ENCODE results near the gene TEAD1.
A peak's percentile ranks its signal among the peaks of the same experiment; 100 is the strongest.

TEAD1 gene

GRCh38 chr11:12673924-12674570 lies at the start of gene TEAD1:
TEAD1 (plus strand) TSS chr11:12674421.
- peak; percentile 94 for DNase-seq (ENCODE audit: low spot score)
- in situ Hi-C loops (cut with MboI; ENCODE audit: low sequenced_read_pairs, unreplicated experiment) = no loop called here
- TF ChIP-seq, protein P1, sequence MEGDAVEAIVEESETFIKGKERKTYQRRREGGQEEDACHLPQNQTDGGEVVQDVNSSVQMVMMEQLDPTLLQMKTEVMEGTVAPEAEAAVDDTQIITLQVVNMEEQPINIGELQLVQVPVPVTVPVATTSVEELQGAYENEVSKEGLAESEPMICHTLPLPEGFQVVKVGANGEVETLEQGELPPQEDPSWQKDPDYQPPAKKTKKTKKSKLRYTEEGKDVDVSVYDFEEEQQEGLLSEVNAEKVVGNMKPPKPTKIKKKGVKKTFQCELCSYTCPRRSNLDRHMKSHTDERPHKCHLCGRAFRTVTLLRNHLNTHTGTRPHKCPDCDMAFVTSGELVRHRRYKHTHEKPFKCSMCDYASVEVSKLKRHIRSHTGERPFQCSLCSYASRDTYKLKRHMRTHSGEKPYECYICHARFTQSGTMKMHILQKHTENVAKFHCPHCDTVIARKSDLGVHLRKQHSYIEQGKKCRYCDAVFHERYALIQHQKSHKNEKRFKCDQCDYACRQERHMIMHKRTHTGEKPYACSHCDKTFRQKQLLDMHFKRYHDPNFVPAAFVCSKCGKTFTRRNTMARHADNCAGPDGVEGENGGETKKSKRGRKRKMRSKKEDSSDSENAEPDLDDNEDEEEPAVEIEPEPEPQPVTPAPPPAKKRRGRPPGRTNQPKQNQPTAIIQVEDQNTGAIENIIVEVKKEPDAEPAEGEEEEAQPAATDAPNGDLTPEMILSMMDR (IDR thresholded peaks at IDR 0.05; ENCODE audit: borderline replicate concordance, control extremely low read depth, extremely low read depth, insufficient read depth, missing control alignments) = no peak

DNA sequence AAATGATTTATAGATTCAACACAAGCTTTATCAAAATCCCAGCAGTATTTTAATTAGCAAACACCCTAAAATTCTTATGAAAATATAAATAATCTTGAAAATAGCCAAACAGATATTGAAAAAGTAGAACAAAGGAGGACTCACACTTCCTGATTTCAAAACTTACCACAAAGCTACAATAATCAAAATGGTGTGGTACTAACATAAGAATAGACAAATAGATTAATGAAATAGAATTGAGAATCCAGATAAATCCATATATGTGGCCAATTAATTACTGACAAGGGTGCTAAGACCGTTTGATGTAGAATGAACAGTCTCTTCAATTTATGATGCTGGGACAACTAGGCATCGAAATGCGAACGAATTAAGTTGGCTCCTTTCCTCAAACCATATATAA lies 49.6 kb upstream of the TEAD1 start:
- no peak for DNase-seq (ENCODE audit: low spot score)
- in situ Hi-C loops (cut with MboI; ENCODE audit: low sequenced_read_pairs, unreplicated experiment) = no loop called here
- TF ChIP-seq, protein P1 (IDR thresholded peaks at IDR 0.05; ENCODE audit: borderline replicate concordance, control extremely low read depth, extremely low read depth, insufficient read depth, missing control alignments) = no peak

DNA sequence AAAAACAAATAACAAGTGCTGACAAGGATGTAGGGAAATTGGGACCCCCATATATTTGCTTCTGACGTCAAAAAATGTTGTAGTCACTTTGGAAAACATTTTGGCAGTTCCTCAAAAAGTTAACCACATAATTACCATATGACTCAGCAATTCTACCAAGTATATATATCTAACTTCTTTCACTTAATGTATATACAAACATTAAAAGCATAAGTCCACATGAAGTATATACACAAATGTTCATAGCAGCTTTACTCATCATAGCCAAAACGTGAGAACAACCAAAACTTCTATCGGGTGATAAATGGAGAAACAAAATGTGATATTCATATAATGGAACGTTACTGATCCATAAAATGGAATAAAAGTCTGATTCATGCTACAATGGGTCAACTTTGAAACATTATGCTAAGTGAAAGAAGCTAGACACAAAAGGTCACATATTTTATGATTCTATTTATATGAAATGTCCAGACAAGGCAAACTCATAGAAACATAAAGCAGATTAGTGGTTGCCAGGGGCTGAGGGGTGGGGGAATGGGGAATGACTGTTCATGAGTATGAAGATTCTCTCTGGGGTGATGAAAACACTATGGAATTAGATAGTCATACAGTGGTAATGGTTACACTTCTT lies 48.7 kb upstream of the TEAD1 start:
- no peak for DNase-seq (ENCODE audit: low spot score)
- TF ChIP-seq, protein P1 (IDR thresholded peaks at IDR 0.05; ENCODE audit: borderline replicate concordance, control extremely low read depth, extremely low read depth, insufficient read depth, missing control alignments) = no peak
- in situ Hi-C loops (cut with MboI; ENCODE audit: low sequenced_read_pairs, unreplicated experiment) = no loop called here

DNA sequence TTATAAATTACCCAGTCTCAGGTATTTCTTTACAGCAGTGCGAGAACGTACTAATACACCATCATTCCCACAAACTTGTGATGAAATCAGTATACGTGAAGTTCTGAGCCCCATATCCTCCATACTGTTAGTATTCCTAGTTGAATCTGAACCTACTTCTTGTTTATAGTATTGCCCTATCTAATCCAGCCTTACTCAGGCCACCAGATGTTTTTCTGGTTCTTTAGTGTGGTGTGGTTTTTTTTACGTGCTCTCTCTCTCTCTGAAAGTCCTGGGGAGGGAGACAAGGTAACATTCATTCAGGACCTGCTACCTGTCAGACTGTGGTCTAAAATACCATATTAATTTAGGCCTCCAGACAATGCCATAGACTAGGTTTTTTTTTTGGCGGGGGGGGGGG lies 47.6 kb upstream of the TEAD1 start:
- TF ChIP-seq, protein P1 (IDR thresholded peaks at IDR 0.05; ENCODE audit: borderline replicate concordance, control extremely low read depth, extremely low read depth, insufficient read depth, missing control alignments) = no peak
- in situ Hi-C loops (cut with MboI; ENCODE audit: low sequenced_read_pairs, unreplicated experiment) = no loop called here

GRCh38 chr11:12628314-12628713 lies 45.9 kb upstream of the TEAD1 start:
- TF ChIP-seq, protein P1 (IDR thresholded peaks at IDR 0.05; ENCODE audit: borderline replicate concordance, control extremely low read depth, extremely low read depth, insufficient read depth, missing control alignments) = no peak
- in situ Hi-C loops (cut with MboI; ENCODE audit: low sequenced_read_pairs, unreplicated experiment) = no loop called here
- no peak for DNase-seq (ENCODE audit: low spot score)

More for the DNA sequence above, 47.6 kb upstream of the TEAD1 start:
- no peak for DNase-seq (ENCODE audit: low spot score)

DNA sequence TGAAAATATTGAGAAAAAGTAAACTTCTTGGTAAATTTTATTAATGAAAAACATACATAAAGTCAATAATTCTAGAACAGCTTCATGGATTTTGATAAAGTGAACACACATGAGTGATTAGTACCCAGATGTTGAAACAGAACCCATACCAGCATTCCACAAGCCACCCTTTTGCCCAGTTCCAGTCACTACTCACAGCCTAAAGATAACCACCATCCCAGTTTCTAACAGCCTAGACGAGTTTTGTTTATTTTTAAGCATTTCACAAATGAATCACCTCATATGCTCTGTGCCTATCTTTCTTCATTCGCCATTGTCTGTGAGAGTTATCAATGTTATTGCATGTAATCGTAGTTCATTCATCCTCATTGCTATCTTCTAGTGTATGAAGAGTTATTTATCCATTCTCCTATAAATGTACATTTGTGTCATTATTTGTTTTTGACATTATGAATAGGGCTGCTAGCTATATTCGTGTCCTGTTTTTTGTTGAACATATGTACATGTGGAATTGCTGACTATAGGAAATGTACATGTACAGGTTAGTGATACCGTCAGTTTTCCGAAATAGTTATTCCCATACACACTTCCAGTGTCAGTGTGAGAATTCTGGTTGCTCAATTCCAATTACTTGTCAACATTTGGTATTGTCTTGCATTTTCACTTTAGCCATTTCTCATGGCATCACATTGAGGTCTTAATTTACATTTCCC lies 44.5 kb upstream of the TEAD1 start:
- in situ Hi-C loops (cut with MboI; ENCODE audit: low sequenced_read_pairs, unreplicated experiment) = no loop called here
- TF ChIP-seq, protein P1 (IDR thresholded peaks at IDR 0.05; ENCODE audit: borderline replicate concordance, control extremely low read depth, extremely low read depth, insufficient read depth, missing control alignments) = no peak
- DNase-seq (ENCODE audit: low spot score) = no peak
